Activated CD4-positive, CD25-positive, alpha-beta regulatory T cell treated with anti-CD3 and anti-CD28 coated beads, Interleukin-2, amount 50 U/mL, for 16 hours (primary cell): ENCODE data around the gene KCNJ6.
"Not testable (repeated sequence)": the region's sequence is repeated elsewhere in the genome, so short reads cannot be mapped to it uniquely, and the experiment has no call there.

Source experiments
- DNase-seq: peaks from one replicate; pipeline ENCODE4 v3.0.0-alpha.2; 2020; ENCODE audit warnings: low read depth, low spot score

The KCNJ6 gene

DNA sequence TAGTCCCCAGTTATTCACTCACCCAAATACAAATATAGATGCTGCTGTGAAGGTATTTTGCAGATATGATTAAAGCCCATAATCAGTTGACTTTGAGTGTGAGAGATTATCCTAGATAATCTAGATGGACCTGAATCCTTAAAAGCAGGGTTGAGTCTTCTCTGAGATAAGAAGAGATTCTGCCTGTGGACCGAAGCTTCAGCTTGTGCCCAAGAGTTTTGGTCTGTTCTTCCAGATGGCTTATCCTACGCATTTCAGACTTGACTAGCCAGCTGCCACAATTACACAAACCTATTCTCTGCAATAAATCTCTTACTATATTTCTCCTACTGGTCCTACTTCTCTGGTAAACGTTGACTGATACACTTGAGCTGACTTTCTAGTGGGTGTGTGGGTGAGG is 145.1 kb downstream of the KCNJ6 start:
- DNase-seq, result no peak

DNA sequence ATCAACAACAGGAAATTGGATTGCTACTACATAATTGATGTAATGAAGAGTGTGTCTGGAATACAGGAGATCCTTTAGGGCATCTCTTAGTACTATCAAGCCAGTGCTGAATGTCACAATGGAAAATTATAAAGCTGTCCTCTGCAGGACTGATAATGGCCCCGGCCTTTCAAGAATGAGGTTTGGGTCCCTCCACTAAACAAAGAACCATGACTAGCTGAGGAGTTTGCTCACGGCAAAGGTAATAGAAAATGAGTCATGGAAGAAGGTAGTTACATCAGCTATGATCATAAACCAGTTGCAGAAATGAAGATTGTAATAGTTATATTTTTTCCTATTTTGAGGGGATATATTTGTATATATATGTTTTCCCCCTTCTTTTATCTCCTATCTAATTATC is 145.8 kb downstream of the KCNJ6 start:
- DNase-seq, result no peak

GRCh38 chr21:37769656-37770055 is 146.6 kb downstream of the KCNJ6 start:
- DNase-seq, result no peak

GRCh38 chr21:37767984-37768383 is 148.3 kb downstream of the KCNJ6 start:
- no peak for DNase-seq

- DNase-seq, result no peak
Observed at GRCh38 chr21:37766129-37766528, 150.1 kb downstream of the KCNJ6 start.

GRCh38 chr21:37765221-37765900 is 150.9 kb downstream of the KCNJ6 start:
- DNase-seq, result no peak

DNA sequence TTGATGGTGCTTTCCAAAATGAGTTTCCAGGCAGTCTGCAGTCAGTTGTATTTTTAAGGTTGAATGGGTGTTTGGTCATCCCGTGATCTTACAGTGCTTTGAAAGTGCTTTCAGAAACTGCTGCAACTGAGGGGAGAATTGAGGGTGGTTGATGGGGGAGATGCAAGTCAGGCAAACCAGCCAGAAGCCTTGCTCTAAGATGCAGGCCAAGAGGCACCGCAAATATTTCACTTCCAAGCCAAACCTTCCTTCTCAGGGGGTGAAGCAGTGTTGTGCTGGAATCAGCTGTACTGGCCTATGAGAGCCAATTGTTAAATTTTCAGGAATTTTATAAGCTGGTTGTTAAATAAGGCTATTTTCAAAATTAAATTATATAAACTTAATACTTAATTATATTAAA is 151.6 kb downstream of the KCNJ6 start:
- no peak for DNase-seq

DNA sequence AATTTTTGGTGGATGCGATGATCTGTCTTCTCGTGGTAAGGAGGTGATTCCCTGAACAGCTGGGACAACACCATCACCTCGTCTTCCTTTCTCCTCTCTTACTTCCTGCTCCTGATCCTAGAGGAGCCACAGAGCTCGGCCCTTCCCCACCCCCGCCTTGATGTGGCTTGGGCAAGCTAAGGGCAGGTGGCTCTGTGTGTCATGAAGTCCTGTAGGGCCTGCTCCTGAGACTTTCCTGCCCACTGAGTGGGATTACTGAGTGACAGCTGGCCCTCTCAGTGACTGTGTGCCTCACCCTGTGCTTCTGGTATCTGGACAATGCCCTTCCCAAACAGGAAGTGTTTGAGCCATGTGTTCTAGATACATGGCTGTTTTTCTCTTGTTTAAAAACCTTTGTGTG is 153.0 kb downstream of the KCNJ6 start:
- no peak for DNase-seq

DNA sequence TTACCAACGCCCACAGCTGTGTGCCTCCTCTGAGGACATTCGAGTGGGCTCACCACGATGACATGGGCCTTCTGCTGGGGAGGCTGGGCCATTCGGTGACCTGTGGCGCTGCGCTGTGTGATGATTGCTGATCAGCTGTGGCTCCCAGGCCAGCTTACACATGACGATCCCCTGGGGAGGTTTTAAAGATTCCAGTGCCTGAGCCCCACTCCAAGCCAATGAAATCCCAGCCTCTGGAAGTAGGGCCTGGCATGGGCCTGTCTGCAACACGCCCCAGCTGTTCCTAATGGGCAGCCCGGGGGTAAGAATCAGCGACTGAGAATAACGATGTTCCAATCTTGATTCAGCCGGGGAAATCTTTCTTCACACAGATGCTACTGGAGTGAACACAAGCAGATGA is 153.7 kb downstream of the KCNJ6 start:
- no peak for DNase-seq

DNA sequence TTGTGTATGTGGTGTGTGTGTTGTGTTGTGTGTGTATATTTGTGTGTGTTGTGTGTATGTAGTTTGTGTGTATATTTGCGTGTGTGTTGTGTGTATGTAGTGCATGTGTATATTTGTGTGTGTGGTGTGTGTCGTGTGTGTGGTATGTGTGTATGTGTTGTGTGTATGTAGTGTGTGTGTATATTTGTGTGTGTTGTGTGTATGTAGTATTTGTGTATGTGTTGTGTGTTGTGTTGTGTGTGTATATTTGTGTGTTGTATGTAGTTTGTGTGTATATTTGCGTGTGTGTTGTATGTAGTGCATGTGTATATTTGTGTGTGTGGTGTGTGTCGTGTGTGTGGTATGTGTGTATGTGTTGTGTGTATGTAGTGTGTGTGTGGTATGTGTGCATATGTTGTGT is 154.9 kb downstream of the KCNJ6 start:
- not testable (repeated sequence) for DNase-seq

DNA sequence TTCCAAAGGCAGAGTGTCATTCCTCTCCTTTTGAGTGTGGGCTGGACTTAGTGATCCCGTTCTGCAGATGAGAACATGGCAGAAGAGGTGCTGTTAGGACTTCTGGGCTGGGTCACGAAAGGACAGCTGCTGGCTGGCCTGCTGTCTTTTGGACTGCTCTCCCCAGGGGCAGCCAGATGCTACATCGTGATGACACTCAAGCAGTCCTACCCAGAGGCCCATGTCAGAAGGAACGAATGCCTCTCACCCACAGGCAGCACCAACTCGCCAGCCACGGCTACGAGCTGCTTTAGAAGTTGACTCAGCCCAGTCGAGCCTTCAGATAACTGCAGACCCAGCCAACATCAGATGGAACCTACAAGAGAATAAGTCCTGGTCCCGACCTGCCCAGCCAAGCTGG is 156.5 kb downstream of the KCNJ6 start:
- DNase-seq, result no peak

- no peak for DNase-seq
Observed at GRCh38 chr21:37758982-37759381, 157.3 kb downstream of the KCNJ6 start.

DNA sequence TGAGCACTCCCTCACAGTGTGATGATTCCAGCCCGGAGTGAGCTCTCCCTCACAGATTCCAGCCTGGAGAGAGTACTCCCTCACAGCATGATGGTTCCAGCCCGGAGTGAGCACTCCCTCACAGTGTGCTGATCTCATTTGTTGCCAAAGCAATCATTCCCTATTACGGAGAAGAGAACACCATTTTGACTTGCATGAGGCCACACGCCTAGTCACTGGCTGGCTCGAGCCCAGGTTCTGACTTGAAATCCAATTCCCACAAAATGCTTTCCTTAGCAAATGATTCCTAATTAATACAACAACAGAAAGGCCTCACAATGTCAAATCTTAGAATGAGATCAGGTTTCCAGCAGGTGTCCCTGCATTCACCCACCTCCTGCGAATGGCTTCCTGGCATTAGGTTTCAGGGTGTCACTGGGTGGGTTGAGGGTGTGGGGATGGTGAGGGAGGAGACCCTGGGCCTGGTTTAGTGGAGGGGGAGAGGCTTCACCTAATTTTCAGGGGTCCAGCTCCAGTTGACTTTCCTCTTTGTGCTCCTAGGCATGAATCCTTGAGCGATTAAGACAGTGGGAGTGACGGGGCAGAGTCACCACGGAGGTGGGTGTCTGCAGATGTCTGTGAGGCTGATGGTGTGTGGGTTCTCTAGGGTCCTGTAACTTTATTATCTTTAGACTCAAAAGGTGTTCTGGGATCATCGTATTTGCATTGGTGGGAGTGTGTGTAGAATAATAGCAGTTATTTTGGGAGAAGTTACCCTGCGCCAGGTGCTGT is 158.5 kb downstream of the KCNJ6 start:
- DNase-seq, result no peak

DNA sequence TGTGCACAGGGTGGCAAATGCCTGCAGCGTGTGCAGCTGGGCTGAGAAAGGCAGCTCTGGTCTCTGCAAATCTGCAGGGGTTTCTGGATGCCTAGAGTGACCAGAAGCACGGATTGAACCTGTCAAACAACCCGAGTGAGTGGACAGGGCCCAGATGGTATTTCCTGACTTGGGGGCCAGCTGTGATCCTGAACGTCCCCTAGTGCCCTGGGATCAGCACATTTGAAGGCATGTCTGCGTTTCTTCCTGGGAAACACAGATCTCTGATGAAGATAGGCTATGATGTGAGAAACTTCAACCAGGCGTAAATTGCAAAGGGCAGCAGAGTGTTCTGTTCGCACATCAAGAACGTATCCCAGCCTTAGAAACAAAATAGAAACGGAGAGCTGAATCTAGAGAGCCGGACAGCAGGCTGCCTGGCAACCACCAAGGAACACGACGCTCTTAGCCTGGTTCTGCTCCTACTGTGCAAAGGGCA is 163.1 kb downstream of the KCNJ6 start:
- DNase-seq, result no peak

- DNase-seq, result no peak
Observed at GRCh38 chr21:37751268-37751975, 164.8 kb downstream of the KCNJ6 start.

GRCh38 chr21:37749132-37749531 is 167.1 kb downstream of the KCNJ6 start:
- DNase-seq, result no peak

DNA sequence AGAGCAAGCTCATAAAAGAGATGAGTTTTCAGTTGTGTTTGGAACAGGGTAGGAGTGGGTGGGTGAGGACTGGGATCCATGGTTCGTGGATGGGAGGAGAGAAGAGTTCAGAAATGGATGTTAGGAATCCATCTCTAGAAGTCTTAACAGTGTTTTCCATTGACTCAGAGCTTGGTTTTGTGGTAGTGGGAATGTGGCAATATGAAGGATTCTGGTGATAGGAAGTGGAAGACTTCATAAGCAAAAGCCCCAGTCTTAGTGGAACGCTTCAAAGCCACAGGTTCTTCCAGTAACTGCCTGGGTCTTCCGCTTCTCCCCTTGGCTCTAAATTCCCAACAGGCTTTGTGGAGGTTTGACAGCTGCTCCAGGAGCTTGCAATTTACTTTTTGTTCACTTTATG is 167.9 kb downstream of the KCNJ6 start:
- no peak for DNase-seq

DNA sequence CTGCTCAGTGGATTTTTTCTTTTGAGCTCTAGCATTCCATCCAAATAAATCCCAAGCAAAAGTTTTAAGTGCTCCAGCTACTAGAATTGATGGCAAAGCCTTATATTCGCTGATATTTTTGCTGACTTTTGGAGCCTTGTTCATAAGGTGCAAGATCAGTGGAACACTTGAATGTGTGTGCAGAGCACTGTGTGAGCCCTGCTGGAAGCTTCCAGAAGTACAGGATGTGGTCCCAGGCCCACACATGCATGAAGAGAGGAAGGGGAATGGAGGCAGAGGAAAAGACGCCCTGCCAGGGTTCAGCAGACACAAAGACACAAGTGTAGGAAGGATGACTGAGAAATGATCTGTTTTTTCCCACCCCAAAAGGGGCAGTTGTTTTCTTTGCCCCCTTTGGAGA is 169.4 kb downstream of the KCNJ6 start:
- no peak for DNase-seq

DNA sequence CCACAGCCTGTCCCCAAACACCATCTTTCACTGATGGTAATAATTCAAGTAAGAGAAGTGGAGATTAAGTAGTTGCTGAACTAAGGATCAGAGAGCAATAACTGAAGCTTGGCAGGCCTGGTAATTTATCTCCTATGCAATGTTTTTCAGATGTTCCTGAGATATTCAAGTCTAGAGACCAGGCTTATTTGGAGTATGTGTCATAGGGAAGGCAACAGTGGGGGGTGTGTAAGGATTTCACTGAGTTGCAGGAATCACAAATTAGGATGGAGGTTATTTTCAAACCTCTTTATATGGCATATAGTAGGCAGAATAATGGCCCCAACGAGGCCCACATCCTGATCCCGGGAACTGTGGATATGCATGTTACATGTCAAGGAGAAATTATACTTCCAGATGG is 171.7 kb downstream of the KCNJ6 start:
- no peak for DNase-seq

- DNase-seq, result no peak
Observed at GRCh38 chr21:37742532-37742931, 173.7 kb downstream of the KCNJ6 start.

DNA sequence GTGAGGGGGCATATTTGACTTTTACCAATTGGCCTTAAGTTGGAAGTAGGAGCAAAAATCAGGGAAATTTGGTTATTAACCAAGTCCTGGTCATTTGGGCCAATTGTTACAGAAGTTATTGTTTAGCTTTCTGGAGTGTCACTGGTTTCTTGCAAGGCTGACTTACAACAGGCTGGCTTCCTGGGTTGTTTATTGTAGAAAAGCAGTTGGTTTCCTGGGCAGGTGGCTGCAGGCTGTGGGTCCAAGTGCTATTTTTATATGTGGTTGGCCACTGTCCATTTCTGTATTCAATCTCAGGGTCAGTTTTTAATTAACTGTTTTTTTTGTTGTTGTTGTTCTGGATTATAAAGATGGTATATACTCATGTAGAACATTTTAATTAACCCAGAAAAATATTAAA is 174.1 kb downstream of the KCNJ6 start:
- DNase-seq, result no peak

- no peak for DNase-seq
Observed at GRCh38 chr21:37737996-37738395, 178.3 kb downstream of the KCNJ6 start.

DNA sequence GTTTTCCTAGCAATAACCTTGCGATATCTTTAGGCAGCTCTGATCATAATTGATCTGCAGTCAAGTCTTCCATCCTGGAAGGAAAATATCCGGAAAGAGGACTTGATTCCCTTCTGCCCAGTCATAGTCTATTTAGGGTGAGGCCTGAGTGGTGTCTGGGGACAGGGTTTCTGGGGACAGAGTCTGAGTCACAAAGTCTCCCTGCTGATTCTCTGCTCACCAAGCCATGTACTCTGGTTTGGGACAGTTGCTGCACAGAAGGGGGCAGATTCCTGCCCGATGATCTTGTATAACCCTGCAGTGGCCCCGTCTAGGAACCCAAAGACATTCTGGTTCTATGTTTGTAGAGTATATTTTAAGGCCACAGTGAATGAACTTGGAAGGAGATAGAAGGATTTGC is 178.8 kb downstream of the KCNJ6 start:
- no peak for DNase-seq
